ENCODE measurements around the gene APLN.

DNA sequence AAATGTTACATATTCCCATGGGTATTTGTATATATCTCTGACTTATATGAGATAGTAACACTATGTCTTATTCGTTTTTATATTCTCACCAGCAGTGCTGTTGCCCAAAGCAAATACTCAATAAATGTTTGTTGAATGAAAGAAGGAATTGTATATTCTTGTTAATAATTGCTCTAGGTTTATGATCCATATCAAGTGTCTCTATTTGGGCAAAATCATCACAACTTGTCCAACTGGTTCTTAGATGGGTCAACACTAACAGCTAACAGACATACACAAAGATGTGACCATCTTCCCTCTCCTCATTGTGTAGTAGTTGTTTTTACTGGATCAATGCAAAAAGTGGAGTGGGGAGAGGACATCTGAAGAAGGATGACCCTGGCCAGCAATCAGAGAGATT is 6.6 kb upstream of the APLN start:
- TF ChIP-seq, protein P1, sequence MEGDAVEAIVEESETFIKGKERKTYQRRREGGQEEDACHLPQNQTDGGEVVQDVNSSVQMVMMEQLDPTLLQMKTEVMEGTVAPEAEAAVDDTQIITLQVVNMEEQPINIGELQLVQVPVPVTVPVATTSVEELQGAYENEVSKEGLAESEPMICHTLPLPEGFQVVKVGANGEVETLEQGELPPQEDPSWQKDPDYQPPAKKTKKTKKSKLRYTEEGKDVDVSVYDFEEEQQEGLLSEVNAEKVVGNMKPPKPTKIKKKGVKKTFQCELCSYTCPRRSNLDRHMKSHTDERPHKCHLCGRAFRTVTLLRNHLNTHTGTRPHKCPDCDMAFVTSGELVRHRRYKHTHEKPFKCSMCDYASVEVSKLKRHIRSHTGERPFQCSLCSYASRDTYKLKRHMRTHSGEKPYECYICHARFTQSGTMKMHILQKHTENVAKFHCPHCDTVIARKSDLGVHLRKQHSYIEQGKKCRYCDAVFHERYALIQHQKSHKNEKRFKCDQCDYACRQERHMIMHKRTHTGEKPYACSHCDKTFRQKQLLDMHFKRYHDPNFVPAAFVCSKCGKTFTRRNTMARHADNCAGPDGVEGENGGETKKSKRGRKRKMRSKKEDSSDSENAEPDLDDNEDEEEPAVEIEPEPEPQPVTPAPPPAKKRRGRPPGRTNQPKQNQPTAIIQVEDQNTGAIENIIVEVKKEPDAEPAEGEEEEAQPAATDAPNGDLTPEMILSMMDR (IDR thresholded peaks at IDR 0.05; ENCODE audit: low read depth, low read length): no peak
- TF ChIP-seq EZH2phosphoT487 (IDR thresholded peaks at IDR 0.05; ENCODE audit: low read depth): no peak
